Cardiac muscle cell (in vitro differentiated cells and primary cell): ENCODE data around the gene NEK10. TPM values are rescaled to one million over a fixed set of nuclear protein-coding genes. Genes with fewer than 3 reads are reported as not detected.
A peak's percentile ranks its signal among the peaks of the same experiment; 100 is the strongest.

ENCODE experiments used
- DNase-seq, 2 donors: peaks; one replicate each; pipeline versions ENCODE4 v3.0.0 to v3.0.0-alpha.2; 2010 to 2017; ENCODE audit warnings: low read depth in 1 of 2, low spot score in 1 of 2
- H3K27ac ChIP-seq: fragments of 200-600 bp; sonication (generic); 2 replicates; pipeline ENCODE4 v1.5.1; 2016
- H3K27me3 ChIP-seq: fragments of 200-600 bp; sonication (generic); 2 replicates; pipeline ENCODE4 v1.6.0; 2016; ENCODE audit warnings: control low read depth
- H3K36me3 ChIP-seq: fragments of 200-600 bp; sonication (generic); 2 replicates; pipeline ENCODE4 v1.5.1; 2016; ENCODE audit warnings: control low read depth
- H3K4me1 ChIP-seq: fragments of 200-600 bp; sonication (generic); 2 replicates; pipeline ENCODE4 v1.8.1; 2017; ENCODE audit warnings: low read depth, mild to moderate bottlenecking, mixed run types
- H3K4me3 ChIP-seq: fragments of 200-600 bp; sonication (generic); 2 replicates; pipeline ENCODE4 v1.5.1; 2016; ENCODE audit warnings: mild to moderate bottlenecking
- H3K9me3 ChIP-seq: fragments of 200-600 bp; sonication (generic); 2 replicates; pipeline ENCODE4 v1.5.1; 2017; ENCODE audit warnings: low read depth, mild to moderate bottlenecking, control low read depth
- polyA plus RNA-seq: library from polyadenylated mRNA; unstranded; fragments of >200 nt; fragmentation: Nextera tagmentation; extraction: Ambion mirVana; gene quantifications from 2 replicates; pipeline ENCODE4 v1.2.1, GENCODE V29; 2016
- total RNA-seq: library from RNA; depleted of rRNA; stranded (reverse); fragments of >200 nt; gene quantifications from 2 replicates; pipeline ENCODE4 v1.2.3, GENCODE V29; 2016
- TF ChIP-seq, protein P1 (sequence below): IDR thresholded peaks from 2 replicates; pipeline ENCODE4 v1.5.1; 2012; ENCODE audit warnings: low read depth, mild to moderate bottlenecking, low read length

NEK10 gene
- total and polyA plus RNA-seq, 2 experiments from 2014 or later, result 0.54 to 2.1 TPM

DNA sequence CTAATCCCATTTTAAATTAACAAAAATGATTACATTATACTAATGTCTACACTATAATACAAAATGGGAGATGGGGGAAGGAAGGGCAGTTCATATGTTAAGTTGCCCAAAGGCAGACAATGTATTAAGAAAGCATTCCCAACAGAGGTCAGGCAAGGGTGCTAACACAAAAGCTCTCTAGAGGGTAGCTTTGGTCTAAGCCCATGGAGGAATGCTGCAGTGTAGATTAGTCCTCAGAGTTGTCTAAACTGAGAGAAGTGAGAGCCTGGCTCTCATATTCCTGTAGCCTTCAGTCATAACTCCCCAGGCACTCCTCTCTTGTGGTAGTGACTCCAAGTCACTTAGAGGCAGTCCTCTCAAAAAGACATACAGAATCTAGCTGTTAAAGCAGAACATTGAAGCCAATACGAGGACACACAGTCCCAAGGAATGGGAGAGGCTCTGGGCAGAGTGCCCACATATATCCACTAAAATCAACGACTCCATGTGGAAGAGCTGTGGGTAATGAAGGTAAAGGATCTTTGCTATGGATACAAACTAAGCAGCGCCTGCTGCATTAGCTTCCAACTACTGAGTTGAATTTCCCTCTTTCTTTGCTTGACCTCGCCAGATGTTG lies 14.5 kb downstream of the NEK10 start:
- TF ChIP-seq, protein P1, sequence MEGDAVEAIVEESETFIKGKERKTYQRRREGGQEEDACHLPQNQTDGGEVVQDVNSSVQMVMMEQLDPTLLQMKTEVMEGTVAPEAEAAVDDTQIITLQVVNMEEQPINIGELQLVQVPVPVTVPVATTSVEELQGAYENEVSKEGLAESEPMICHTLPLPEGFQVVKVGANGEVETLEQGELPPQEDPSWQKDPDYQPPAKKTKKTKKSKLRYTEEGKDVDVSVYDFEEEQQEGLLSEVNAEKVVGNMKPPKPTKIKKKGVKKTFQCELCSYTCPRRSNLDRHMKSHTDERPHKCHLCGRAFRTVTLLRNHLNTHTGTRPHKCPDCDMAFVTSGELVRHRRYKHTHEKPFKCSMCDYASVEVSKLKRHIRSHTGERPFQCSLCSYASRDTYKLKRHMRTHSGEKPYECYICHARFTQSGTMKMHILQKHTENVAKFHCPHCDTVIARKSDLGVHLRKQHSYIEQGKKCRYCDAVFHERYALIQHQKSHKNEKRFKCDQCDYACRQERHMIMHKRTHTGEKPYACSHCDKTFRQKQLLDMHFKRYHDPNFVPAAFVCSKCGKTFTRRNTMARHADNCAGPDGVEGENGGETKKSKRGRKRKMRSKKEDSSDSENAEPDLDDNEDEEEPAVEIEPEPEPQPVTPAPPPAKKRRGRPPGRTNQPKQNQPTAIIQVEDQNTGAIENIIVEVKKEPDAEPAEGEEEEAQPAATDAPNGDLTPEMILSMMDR, result no peak
- H3K27ac ChIP-seq, result no peak overlapping the region

DNA sequence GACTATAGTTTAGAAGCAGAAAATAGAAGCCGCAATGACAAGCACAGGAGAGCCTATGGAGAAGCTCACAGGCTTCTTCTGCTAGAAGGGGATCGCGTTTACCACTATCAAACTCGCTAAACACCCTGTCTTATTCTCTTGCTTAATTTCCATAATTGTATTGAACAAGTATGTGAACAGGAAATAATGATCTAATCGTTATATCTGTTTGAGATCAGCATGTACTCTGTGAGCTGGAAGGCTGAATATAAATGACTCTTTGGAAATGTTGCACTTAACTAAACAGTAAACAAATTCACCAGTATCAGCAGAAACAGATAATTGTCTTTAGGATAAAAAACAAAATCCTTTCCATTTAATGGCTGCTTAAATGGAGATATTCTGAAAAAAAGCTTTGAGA lies 15.0 kb downstream of the NEK10 start:
- Histone ChIP-seq H3K9me3 (no peaks in the 10 kb centered on the region), H3K27me3 (no peaks in the 10 kb centered on the region), H3K36me3 (no peaks in the 10 kb centered on the region), H3K4me1 (no peaks in the 10 kb centered on the region), H3K4me3 (no peak overlapping the region), H3K27ac (no peak overlapping the region)
- no peak for DNase-seq
- TF ChIP-seq, protein P1, result no peak

More for the DNA sequence above, 14.5 kb downstream of the NEK10 start:
- Histone ChIP-seq H3K4me3 (no peak overlapping the region), H3K27me3 (no peaks in the 10 kb centered on the region), H3K9me3 (no peaks in the 10 kb centered on the region), H3K4me1 (no peaks in the 10 kb centered on the region), H3K36me3 (no peaks in the 10 kb centered on the region)
- no peak for DNase-seq

DNA sequence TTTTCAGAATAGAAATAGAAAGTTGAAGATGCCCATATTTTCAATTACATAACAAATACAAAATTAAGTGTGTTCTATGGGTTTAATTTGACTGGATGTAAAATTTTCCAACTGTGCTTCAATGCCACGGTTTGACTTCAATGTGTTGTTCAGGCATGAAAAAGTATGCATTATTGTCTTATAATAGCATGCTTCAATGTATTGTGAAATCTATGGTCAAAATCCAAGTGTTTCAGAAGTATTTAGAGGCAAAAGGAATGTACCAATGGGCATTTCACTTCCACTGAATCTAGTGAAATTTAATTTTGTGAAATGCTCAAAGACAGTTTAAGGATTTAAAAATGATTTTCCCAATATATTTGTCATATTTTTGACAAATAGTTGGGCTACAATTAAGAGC lies 16.0 kb downstream of the NEK10 start:
- Histone ChIP-seq H3K4me1 (no peaks in the 10 kb centered on the region), H3K4me3 (no peak overlapping the region), H3K27me3 (no peaks in the 10 kb centered on the region), H3K36me3 (no peaks in the 10 kb centered on the region), H3K9me3 (no peaks in the 10 kb centered on the region), H3K27ac (no peak overlapping the region)
- peak in 1 of 2 donors; percentile 55 for DNase-seq
- TF ChIP-seq, protein P1, result no peak

DNA sequence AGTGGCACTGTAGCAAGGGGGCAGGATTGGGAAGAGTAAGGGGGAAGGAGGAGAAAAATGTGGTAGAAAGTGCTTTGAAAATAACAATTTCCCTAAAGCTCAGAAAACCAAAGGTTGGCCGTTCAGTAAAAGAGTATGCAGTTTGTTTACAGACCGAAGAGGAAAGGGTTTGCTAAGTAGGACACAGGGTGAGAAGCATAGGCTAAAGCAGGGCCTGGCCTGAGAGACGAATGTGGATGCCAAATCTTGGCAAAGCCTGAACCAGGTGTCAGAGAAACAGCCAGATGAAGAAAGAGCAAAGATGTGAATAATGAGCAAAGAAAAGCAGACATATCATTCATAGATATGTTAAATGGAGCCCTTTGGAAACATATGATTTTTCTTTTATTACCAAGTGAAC lies 17.1 kb downstream of the NEK10 start:
- H3K27me3 ChIP-seq, result no peaks in the 10 kb centered on the region
- H3K4me3 ChIP-seq, result no peak overlapping the region
- DNase-seq, result no peak
- no peaks in the 10 kb centered on the region for H3K9me3 ChIP-seq
- TF ChIP-seq, protein P1, result no peak
- H3K36me3 ChIP-seq, result no peaks in the 10 kb centered on the region
- H3K27ac ChIP-seq, result no peak overlapping the region
- no peaks in the 10 kb centered on the region for H3K4me1 ChIP-seq

DNA sequence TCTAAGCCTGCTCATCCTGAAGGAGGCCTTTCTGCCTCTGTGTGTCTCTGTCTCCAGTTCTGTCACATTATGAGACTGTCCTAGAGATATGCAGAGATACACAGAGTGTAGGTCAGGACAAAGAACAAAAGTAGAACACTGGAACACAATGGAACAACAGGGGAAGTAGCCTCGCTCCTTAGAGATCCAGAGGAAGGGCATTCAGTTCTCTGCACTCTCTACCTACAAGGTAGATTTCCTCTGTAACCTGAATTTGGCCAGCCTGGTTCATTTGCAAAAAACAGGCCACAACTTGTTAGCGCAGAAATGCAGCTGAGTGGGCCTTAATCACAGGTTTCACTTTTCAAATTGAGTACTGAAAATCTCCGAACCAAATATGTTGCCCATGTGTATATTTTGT lies 19.4 kb downstream of the NEK10 start:
- Histone ChIP-seq H3K27ac (no peak overlapping the region), H3K27me3 (no peaks in the 10 kb centered on the region), H3K4me1 (peaks cover 4% of the 10 kb centered on the region), H3K9me3 (no peaks in the 10 kb centered on the region), H3K4me3 (no peak overlapping the region), H3K36me3 (no peaks in the 10 kb centered on the region)
- TF ChIP-seq, protein P1, result no peak
- no peak for DNase-seq
